OCI-LY3 (cell line): ENCODE measurements around the gene CROCC2.

ENCODE experiments used
- H2AFZ ChIP-seq: fragments of 200-600, 300-600 bp; shearing (Covaris generic); 2 replicates; pipeline ENCODE4 v1.6.0; 2014; ENCODE audit warnings: antibody characterized with exemption, low read depth, low read length
- H3K27ac ChIP-seq: fragments of 200-600, 300-600 bp; sonication (generic); 2 replicates; pipeline ENCODE4 v1.5.1; 2014; ENCODE audit warnings: mild to moderate bottlenecking, low read length, moderate library complexity, mixed read lengths
- H3K27me3 ChIP-seq: fragments of 200-600, 300-600 bp; sonication (generic); 2 replicates; pipeline ENCODE4 v1.6.1; 2014; ENCODE audit warnings: low read depth, low read length, mixed read lengths
- H3K36me3 ChIP-seq: fragments of 200-600, 300-600 bp; sonication (generic); replicated peaks from 2 replicates; pipeline ENCODE3; 2014; ENCODE audit warnings: low read depth, low read length, mixed read lengths
- H3K4me1 ChIP-seq: fragments of 300-600, 200-600 bp; sonication (generic); 2 replicates; pipeline ENCODE4 v1.6.1; 2014; ENCODE audit warnings: low read length, mixed read lengths
- H3K4me2 ChIP-seq: fragments of 200-600, 300-600 bp; sonication (generic); 2 replicates; pipeline ENCODE4 v1.6.1; 2014; ENCODE audit warnings: low read length, mixed read lengths
- H3K4me3 ChIP-seq: fragments of 300-600, 200-600 bp; sonication (generic); 2 replicates; pipeline ENCODE4 v1.5.1; 2014; ENCODE audit warnings: antibody characterized with exemption, mild to moderate bottlenecking, low read length, moderate library complexity
- H3K79me2 ChIP-seq: fragments of 300-600, 200-600 bp; shearing (Covaris generic); 2 replicates; pipeline ENCODE4 v1.6.1; 2014; ENCODE audit warnings: mild to moderate bottlenecking, low read length, mixed read lengths
- H3K9ac ChIP-seq: fragments of 300-600, 200-600 bp; shearing (Covaris generic); 2 replicates; pipeline ENCODE4 v1.6.0; 2014; ENCODE audit warnings: mild to moderate bottlenecking, low read length, moderate library complexity
- H3K9me3 ChIP-seq: fragments of 200-600, 300-600 bp; shearing (Covaris generic); 2 replicates; pipeline ENCODE4 v1.6.1; 2014; ENCODE audit warnings: low read length, mixed read lengths; ENCODE audit not compliant: insufficient read depth
- H4K20me1 ChIP-seq: fragments of 200-600, 300-600 bp; sonication (generic); 2 replicates; pipeline ENCODE4 v1.6.1; 2016; ENCODE audit warnings: low read length, mixed read lengths; ENCODE audit not compliant: insufficient read depth
- EZH2phosphoT487 ChIP-seq: fragments of 200-600 bp; shearing (Covaris generic); IDR thresholded peaks from 2 replicates; pipeline ENCODE4 v1.6.1; 2018; ENCODE audit warnings: antibody characterized with exemption, mixed run types, low read depth
- TF ChIP-seq, protein P1 (sequence below): fragments of 200-600, 300-600 bp; sonication (generic); IDR thresholded peaks from 2 replicates; pipeline ENCODE4 v1.5.1; 2014; ENCODE audit warnings: antibody characterized with exemption, low read length, low read depth

CROCC2 gene

DNA sequence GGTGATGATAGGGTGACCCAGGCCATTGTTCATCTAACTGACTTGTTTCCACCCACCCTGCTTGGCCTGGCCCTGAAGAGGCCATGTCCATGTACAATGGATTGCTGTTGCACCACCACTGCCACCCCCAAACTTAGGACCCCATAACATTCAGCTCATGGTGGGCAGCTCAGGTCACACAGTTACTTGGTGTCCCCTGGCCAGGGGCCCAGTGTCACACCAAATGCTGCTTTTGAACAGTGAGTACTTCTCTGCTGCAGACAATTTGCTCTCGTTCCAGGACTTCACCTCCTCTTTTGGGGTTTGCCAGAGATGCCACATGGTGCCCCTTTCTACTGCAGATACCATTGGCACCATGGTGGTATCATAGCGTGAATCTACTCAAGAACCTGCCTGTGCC, 21.9 kb upstream of the CROCC2 start:
- no peak overlapping the region for H3K27ac ChIP-seq
- no peak overlapping the region for H3K4me3 ChIP-seq
- no peak overlapping the region for H3K4me2 ChIP-seq
- no peaks in the 10 kb centered on the region for H4K20me1 ChIP-seq
- TF ChIP-seq, protein P1, sequence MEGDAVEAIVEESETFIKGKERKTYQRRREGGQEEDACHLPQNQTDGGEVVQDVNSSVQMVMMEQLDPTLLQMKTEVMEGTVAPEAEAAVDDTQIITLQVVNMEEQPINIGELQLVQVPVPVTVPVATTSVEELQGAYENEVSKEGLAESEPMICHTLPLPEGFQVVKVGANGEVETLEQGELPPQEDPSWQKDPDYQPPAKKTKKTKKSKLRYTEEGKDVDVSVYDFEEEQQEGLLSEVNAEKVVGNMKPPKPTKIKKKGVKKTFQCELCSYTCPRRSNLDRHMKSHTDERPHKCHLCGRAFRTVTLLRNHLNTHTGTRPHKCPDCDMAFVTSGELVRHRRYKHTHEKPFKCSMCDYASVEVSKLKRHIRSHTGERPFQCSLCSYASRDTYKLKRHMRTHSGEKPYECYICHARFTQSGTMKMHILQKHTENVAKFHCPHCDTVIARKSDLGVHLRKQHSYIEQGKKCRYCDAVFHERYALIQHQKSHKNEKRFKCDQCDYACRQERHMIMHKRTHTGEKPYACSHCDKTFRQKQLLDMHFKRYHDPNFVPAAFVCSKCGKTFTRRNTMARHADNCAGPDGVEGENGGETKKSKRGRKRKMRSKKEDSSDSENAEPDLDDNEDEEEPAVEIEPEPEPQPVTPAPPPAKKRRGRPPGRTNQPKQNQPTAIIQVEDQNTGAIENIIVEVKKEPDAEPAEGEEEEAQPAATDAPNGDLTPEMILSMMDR, result no peak
- TF ChIP-seq EZH2phosphoT487, result no peak
- H2AFZ ChIP-seq, result no peak overlapping the region
- H3K9ac ChIP-seq, result no peak overlapping the region
- no peaks in the 10 kb centered on the region for H3K27me3 ChIP-seq
- no peaks in the 10 kb centered on the region for H3K36me3 ChIP-seq
- no peaks in the 10 kb centered on the region for H3K4me1 ChIP-seq
- no peaks in the 10 kb centered on the region for H3K79me2 ChIP-seq
- no peaks in the 10 kb centered on the region for H3K9me3 ChIP-seq

DNA sequence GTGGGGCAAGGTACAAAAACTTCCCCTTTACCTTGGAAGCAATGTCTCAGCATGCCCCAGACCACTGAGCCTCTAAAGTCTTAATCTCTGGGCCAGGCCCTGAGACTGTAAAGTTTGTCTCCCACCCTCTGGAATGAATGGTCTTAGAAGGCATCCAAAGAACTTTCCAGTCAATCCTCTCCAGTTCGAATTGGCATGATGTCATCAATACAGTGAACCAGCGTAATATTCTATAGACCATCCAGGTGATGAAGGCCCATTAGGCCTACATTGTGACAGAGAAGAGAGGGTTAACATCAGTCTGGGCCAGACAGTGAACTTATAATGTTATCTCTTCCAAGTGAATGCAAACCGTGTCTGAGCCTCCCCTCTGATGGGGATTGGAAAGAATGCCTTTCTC, 21.4 kb upstream of the CROCC2 start:
- Histone ChIP-seq H3K79me2 (no peaks in the 10 kb centered on the region), H2AFZ (no peak overlapping the region), H3K9ac (no peak overlapping the region), H3K27me3 (no peaks in the 10 kb centered on the region), H3K4me3 (no peak overlapping the region), H3K4me2 (no peak overlapping the region), H3K27ac (no peak overlapping the region), H3K4me1 (no peaks in the 10 kb centered on the region), H3K36me3 (no peaks in the 10 kb centered on the region), H4K20me1 (no peaks in the 10 kb centered on the region), H3K9me3 (no peaks in the 10 kb centered on the region)
- no peak for TF ChIP-seq EZH2phosphoT487
- TF ChIP-seq, protein P1, result no peak

DNA sequence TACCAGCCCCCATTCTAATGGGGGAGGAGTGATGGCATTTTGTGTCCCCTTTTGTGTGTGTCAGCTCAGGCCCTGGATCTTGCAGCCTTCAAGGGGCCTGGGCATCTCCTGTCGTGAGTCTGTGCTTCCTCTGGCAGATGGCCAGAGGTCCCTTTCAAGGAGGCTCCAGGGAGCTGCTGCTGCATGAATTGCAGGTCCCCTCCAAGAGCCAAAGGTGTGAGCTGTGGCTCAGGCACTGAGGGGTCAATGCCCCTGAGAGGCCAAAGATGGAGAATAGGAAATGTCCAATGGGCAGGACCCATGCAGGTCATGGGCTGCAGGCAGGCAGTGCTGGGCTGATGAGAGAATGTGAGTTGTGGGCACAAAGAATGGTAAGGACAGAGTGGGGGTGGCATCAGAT, 20.6 kb upstream of the CROCC2 start:
- Histone ChIP-seq H3K27ac (no peak overlapping the region), H4K20me1 (no peaks in the 10 kb centered on the region), H3K27me3 (no peaks in the 10 kb centered on the region), H3K4me3 (no peak overlapping the region), H3K79me2 (no peaks in the 10 kb centered on the region), H3K4me1 (no peaks in the 10 kb centered on the region), H3K9me3 (no peaks in the 10 kb centered on the region), H2AFZ (no peak overlapping the region), H3K36me3 (no peaks in the 10 kb centered on the region), H3K4me2 (no peak overlapping the region), H3K9ac (no peak overlapping the region)
- TF ChIP-seq, protein P1, result no peak
- no peak for TF ChIP-seq EZH2phosphoT487

DNA sequence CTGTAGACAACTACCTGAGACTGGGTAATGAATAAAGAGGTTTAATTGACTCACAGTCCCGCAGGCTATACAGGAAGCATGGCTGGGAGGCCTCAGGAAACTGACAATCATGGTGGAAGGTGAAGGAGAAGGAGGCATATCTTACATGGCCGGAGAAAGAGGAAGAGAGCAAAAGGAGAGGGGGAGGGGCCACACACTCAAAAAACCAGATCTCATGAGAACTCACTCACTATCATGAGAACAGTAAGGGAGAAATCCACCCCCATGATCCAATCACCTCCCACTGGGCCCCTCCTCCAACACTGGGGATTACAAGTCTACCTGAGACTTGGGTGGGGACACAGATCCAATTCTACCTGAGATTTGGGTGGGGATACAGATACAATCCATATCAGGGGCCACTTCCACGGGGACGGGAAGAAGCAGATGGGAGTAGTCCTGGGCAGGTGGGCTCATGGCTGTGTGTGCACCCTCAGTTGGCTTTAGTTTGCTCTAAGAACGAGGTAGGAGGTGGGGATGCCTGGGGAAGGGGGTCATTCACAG, 20.0 kb upstream of the CROCC2 start:
- Histone ChIP-seq H3K27me3 (no peaks in the 10 kb centered on the region), H3K36me3 (no peaks in the 10 kb centered on the region), H4K20me1 (no peaks in the 10 kb centered on the region), H3K4me1 (no peaks in the 10 kb centered on the region), H2AFZ (no peak overlapping the region), H3K9me3 (no peaks in the 10 kb centered on the region), H3K9ac (no peak overlapping the region), H3K4me3 (no peak overlapping the region), H3K4me2 (no peak overlapping the region), H3K27ac (no peak overlapping the region), H3K79me2 (no peaks in the 10 kb centered on the region)
- TF ChIP-seq EZH2phosphoT487, result no peak
- TF ChIP-seq, protein P1, result no peak
